Activated CD8-positive, alpha-beta T cell treated with anti-CD3 and anti-CD28 coated beads for 36 hours (primary cell): Measurements from ENCODE around the gene TADA3. TPM values are rescaled to one million over a fixed set of nuclear protein-coding genes. Genes with fewer than 3 reads are reported as not detected.
A peak's percentile ranks its signal among the peaks of the same experiment; 100 is the strongest.

Source experiments
- ATAC-seq: fragments of 200-7000 bp; cut with Tn5 transposase; one replicate; pipeline ENCODE4 v1.10.0; 2021; ENCODE audit warnings: mild to moderate bottlenecking, moderate library complexity
- CTCF ChIA-PET: fragments of 350-600 bp; sonication (Branson Sonifier 250); formaldehyde crosslinking; loops from one replicate; lab custom pipeline; 2021; ENCODE audit warnings: antibody characterized with exemption; lab: Charles Lee
- POLR2A ChIA-PET: fragments of 350-600 bp; sonication (Branson Sonifier 250); formaldehyde crosslinking; loops from one replicate; lab custom pipeline; 2021; ENCODE audit warnings: antibody characterized with exemption; lab: Charles Lee
- DNase-seq: peaks from one replicate; pipeline ENCODE4 v3.0.0-alpha.2; 2020
- H3K27ac Mint-ChIP-seq: one replicate; pipeline ENCODE4 v1.8.0; 2021; ENCODE audit warnings: mild to moderate bottlenecking, mixed read lengths
- H3K27me3 Mint-ChIP-seq: one replicate; pipeline ENCODE4 v1.8.0; 2021; ENCODE audit warnings: mixed read lengths
- H3K36me3 Mint-ChIP-seq: one replicate; pipeline ENCODE4 v1.8.0; 2021; ENCODE audit warnings: low read depth, mixed read lengths
- H3K4me1 Mint-ChIP-seq: one replicate; pipeline ENCODE4 v1.8.0; 2021; ENCODE audit warnings: low read depth, mixed read lengths
- H3K4me3 Mint-ChIP-seq: one replicate; pipeline ENCODE4 v1.8.0; 2021; ENCODE audit warnings: mild to moderate bottlenecking, moderate library complexity, mixed read lengths
- H3K9me3 Mint-ChIP-seq: one replicate; pipeline ENCODE4 v1.8.0; 2021; ENCODE audit warnings: mixed read lengths
- intact Hi-C: fragments of 100-400 bp; cut with micrococcal nuclease; formaldehyde crosslinking; loops from one replicate; pipeline ENCODE4 v1.10.0; 2022
- total RNA-seq, 2 experiments: library from RNA; stranded (reverse); gene quantifications; one replicate each; pipeline ENCODE4 v1.2.3, GENCODE V29; 2021
- TF ChIP-seq, protein P1 (sequence below): fragments of 200-600 bp; IDR thresholded peaks from one replicate; pipeline ENCODE4 v1.8.0; 2022; ENCODE audit warnings: antibody characterized with exemption, mild to moderate bottlenecking

TADA3 gene
- total RNA-seq, 2 experiments from 2014 or later: 57.5 to 58.3 TPM

DNA sequence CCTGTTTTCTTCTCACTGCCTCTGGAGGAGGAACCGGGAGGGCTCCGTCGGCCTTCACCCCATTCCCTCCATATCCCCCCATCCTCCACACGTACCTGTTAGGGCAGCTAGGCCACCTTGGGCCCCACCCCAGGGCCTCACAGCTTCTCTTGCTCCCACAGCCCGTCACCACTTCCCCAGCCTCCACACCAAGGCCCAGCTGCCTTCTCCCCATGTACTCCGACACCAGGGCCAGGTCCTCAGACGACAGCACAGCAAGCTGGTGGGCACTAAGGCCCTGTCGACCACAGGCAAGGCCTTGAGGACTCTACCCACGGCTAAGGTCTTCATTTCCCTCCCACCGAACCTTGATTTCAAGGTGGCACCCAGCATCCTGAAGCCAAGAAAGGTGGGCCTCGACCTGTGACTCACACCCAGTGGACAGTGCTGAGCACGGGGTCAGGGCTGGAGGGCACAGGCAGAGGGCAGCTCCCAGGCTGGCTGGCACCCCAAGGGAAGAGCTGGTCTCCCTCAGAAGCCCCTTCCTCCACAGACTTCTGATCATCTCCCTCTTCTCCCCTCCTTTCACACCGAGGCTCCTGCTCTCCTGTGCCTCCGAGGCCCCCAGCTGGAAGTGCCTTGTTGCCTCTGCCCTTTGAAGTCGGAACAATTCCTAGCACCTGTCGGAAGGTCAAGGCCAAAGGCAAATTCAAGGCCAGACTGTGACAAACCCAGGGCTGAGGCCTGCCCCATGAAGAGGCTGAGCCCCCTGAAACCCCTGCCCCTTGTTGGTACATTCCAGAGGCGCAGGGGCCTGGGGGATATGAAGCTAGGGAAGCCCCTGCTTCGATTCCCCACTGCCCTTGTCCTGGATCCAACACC lies 42.5 kb upstream of the TADA3 start:
- POLR2A ChIA-PET: interaction anchor here (1.0 kb wide), 1 partner anchor 21 kb away, joined by 4 read pairs; no protein-coding TSS in a partner anchor
- H3K27me3 Mint-ChIP-seq: no peaks in the 10 kb centered on the region
- no peak overlapping the region for H3K27ac Mint-ChIP-seq
- CTCF ChIA-PET: no interaction called here
- peaks cover 7% of the 10 kb centered on the region for H3K4me1 Mint-ChIP-seq
- ATAC-seq: no peak
- intact Hi-C loops: no loop called here
- TF ChIP-seq, protein P1, sequence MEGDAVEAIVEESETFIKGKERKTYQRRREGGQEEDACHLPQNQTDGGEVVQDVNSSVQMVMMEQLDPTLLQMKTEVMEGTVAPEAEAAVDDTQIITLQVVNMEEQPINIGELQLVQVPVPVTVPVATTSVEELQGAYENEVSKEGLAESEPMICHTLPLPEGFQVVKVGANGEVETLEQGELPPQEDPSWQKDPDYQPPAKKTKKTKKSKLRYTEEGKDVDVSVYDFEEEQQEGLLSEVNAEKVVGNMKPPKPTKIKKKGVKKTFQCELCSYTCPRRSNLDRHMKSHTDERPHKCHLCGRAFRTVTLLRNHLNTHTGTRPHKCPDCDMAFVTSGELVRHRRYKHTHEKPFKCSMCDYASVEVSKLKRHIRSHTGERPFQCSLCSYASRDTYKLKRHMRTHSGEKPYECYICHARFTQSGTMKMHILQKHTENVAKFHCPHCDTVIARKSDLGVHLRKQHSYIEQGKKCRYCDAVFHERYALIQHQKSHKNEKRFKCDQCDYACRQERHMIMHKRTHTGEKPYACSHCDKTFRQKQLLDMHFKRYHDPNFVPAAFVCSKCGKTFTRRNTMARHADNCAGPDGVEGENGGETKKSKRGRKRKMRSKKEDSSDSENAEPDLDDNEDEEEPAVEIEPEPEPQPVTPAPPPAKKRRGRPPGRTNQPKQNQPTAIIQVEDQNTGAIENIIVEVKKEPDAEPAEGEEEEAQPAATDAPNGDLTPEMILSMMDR: no peak
- H3K4me3 Mint-ChIP-seq: no peak overlapping the region
- no peaks in the 10 kb centered on the region for H3K9me3 Mint-ChIP-seq
- peaks cover 30% of the 10 kb centered on the region for H3K36me3 Mint-ChIP-seq
- no peak for DNase-seq

GRCh38 chr3:9833078-9833477 lies 40.8 kb upstream of the TADA3 start:
- no peaks in the 10 kb centered on the region for H3K27me3 Mint-ChIP-seq
- no peak for ATAC-seq
- POLR2A ChIA-PET: no interaction called here
- no peak overlapping the region for H3K27ac Mint-ChIP-seq
- H3K4me1 Mint-ChIP-seq: peaks cover 7% of the 10 kb centered on the region
- intact Hi-C loops: no loop called here
- H3K9me3 Mint-ChIP-seq: no peaks in the 10 kb centered on the region
- H3K4me3 Mint-ChIP-seq: no peak overlapping the region
- CTCF ChIA-PET: interaction anchor here (1.3 kb wide), 2 partner anchors 11 to 100 kb away, joined by 3 to 4 read pairs; no protein-coding TSS in a partner anchor
- TF ChIP-seq, protein P1: no peak
- H3K36me3 Mint-ChIP-seq: peaks cover 31% of the 10 kb centered on the region
- no peak for DNase-seq

DNA sequence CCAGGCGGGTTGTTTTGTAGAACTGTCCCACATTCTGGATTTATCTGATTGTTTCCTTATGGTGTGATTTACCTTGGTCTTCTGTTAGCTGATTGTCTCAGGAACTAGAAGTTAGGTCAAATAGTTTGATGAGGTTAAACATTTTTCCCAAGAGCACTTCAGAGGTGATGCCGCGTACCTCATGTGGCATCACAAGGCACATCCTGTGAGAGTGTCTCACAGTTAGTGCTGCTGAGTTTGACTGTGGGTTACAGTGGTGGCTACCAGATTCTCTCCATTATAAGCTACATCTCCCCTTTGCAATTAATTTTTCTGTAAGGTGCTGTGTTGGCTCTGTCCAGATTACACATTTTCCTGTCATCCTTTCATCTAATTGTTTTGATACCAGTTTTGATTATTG lies 39.0 kb upstream of the TADA3 start:
- DNase-seq: no peak
- Mint-ChIP-seq H3K36me3 (peaks cover 35% of the 10 kb centered on the region), H3K9me3 (no peaks in the 10 kb centered on the region), H3K27me3 (no peaks in the 10 kb centered on the region), H3K4me1 (peaks cover 7% of the 10 kb centered on the region), H3K4me3 (no peak overlapping the region), H3K27ac (peak overlapping the region; percentile 46)
- no peak for ATAC-seq
- TF ChIP-seq, protein P1: no peak
- ChIA-PET CTCF (interaction anchor here (0.6 to 1.5 kb wide), 5 partner anchors 11 to 152 kb away, joined by 3 to 4 read pairs (median 3); no protein-coding TSS in a partner anchor), POLR2A (interaction anchor here (2.9 kb wide), 1 partner anchor 12 kb away, joined by 9 read pairs; no protein-coding TSS in a partner anchor)
- intact Hi-C loops: no loop called here

GRCh38 chr3:9828801-9829755 lies 36.8 kb upstream of the TADA3 start:
- intact Hi-C loops: no loop called here
- POLR2A ChIA-PET: interaction anchor here (0.6 to 1.0 kb wide), 3 partner anchors 15 to 61 kb away, joined by 3 to 4 read pairs (median 3); partner anchors contain the start of gene JAGN1
- H3K9me3 Mint-ChIP-seq: no peaks in the 10 kb centered on the region
- CTCF ChIA-PET: no interaction called here
- DNase-seq (no peak), ATAC-seq (no peak)
- no peak overlapping the region for H3K4me3 Mint-ChIP-seq
- H3K27ac Mint-ChIP-seq: no peak overlapping the region
- peaks cover 22% of the 10 kb centered on the region for H3K36me3 Mint-ChIP-seq
- peaks cover 7% of the 10 kb centered on the region for H3K4me1 Mint-ChIP-seq
- H3K27me3 Mint-ChIP-seq: no peaks in the 10 kb centered on the region
- TF ChIP-seq, protein P1: no peak
